NCI-H1930 (cell line): ENCODE measurements around the gene TRAF3.
"Not testable (repeated sequence)": the region's sequence is repeated elsewhere in the genome, so short reads cannot be mapped to it uniquely, and the experiment has no call there.

ENCODE experiments used
- DNase-seq, 2 experiments: peaks; one replicate each; lab custom pipeline; 2025; lab: John Stamatoyannopoulos, UW

The TRAF3 gene

GRCh38 chr14:102892651-102893050 lies 115.4 kb downstream of the TRAF3 start:
- DNase-seq, result no peak

GRCh38 chr14:102893452-102893851 lies 116.2 kb downstream of the TRAF3 start:
- no peak for DNase-seq

GRCh38 chr14:102896735-102897134 lies 119.5 kb downstream of the TRAF3 start:
- not testable (repeated sequence) for DNase-seq

- no peak for DNase-seq
Measured at GRCh38 chr14:102897299-102898027, 120.2 kb downstream of the TRAF3 start.

GRCh38 chr14:102898298-102898697 lies 121.0 kb downstream of the TRAF3 start:
- no peak for DNase-seq

GRCh38 chr14:102898776-102899515 lies 121.7 kb downstream of the TRAF3 start:
- no peak for DNase-seq

- no peak for DNase-seq
Measured at GRCh38 chr14:102899516-102899900, 122.3 kb downstream of the TRAF3 start.

- no peak for DNase-seq
Measured at GRCh38 chr14:102900631-102901571, 123.7 kb downstream of the TRAF3 start.

GRCh38 chr14:102901633-102902032 lies 124.4 kb downstream of the TRAF3 start:
- DNase-seq, result no peak

GRCh38 chr14:102902086-102902485 lies 124.8 kb downstream of the TRAF3 start:
- no peak for DNase-seq

- DNase-seq, result no peak
Measured at GRCh38 chr14:102902523-102903247, 125.4 kb downstream of the TRAF3 start.

- no peak for DNase-seq
Measured at GRCh38 chr14:102903248-102903888, 126.1 kb downstream of the TRAF3 start.

- no peak for DNase-seq
Measured at GRCh38 chr14:102903889-102904512, 126.8 kb downstream of the TRAF3 start.

- no peak for DNase-seq
Measured at GRCh38 chr14:102905116-102906108, 128.2 kb downstream of the TRAF3 start.

GRCh38 chr14:102906616-102907302 lies 129.5 kb downstream of the TRAF3 start:
- DNase-seq, result no peak

- DNase-seq, result no peak
Measured at GRCh38 chr14:102907303-102907844, 130.1 kb downstream of the TRAF3 start.

GRCh38 chr14:102907980-102908730 lies 130.9 kb downstream of the TRAF3 start:
- DNase-seq, result no peak
